IMR-90 (cell line): ENCODE measurements around the gene RRP15.

Experiments
- CHD1 ChIP-seq: IDR thresholded peaks from 2 replicates; pipeline ENCODE4 v1.6.1; 2012; ENCODE audit warnings: low read depth, low read length, improper control_type of control experiment
- CTCF ChIP-seq: conservative IDR thresholded peaks from 2 replicates; pipeline ENCODE4 v1.5.1; 2012; ENCODE audit warnings: mild to moderate bottlenecking, low read depth, low read length, improper control_type of control experiment
- ELK1 ChIP-seq: fragments of 150-350 bp; IDR thresholded peaks from 2 replicates; pipeline ENCODE4 v1.6.1; 2016; ENCODE audit warnings: low read depth, mild to moderate bottlenecking, low read length, moderate library complexity, borderline replicate concordance
- MAZ ChIP-seq: IDR thresholded peaks from 2 replicates; pipeline ENCODE4 v1.6.1; 2012; ENCODE audit warnings: low read depth, mild to moderate bottlenecking, low read length, improper control_type of control experiment, moderate library complexity, borderline replicate concordance
- POLR2A ChIP-seq: IDR thresholded peaks from 2 replicates; pipeline ENCODE4 v1.6.1; 2012; ENCODE audit warnings: mild to moderate bottlenecking, low read depth, low read length
- SMC3 ChIP-seq: fragments of 150-350 bp; IDR thresholded peaks from 2 replicates; pipeline ENCODE4 v1.6.1; 2016; ENCODE audit warnings: low read depth, mild to moderate bottlenecking, antibody characterized with exemption, low read length, moderate library complexity
- USF2 ChIP-seq: fragments of 150-350 bp; IDR thresholded peaks from 2 replicates; pipeline ENCODE4 v1.6.1; 2017; ENCODE audit warnings: mild to moderate bottlenecking, antibody characterized with exemption, low read length, low read depth

- no peak for TF ChIP-seq CTCF
- no peak for TF ChIP-seq CHD1
- no peak for TF ChIP-seq POLR2A
- TF ChIP-seq ELK1, result no peak
- TF ChIP-seq SMC3, result no peak
- no peak for TF ChIP-seq USF2
- TF ChIP-seq MAZ, result no peak
Observed at GRCh38 chr1:218366322-218367052, 81.4 kb downstream of the RRP15 start.
